HG03135 (cell line): ENCODE measurements around the gene ELAVL3.
"Not testable (repeated sequence)": the region's sequence is repeated elsewhere in the genome, so short reads cannot be mapped to it uniquely, and the experiment has no call there.

Experiments
- ATAC-seq: cut with Tn5 transposase; IDR thresholded peaks from one replicate; pipeline ENCODE4 v1.9.1; 2021; ENCODE audit warnings: mild to moderate bottlenecking, moderate library complexity; ENCODE audit not compliant: unreplicated experiment

The ELAVL3 gene

DNA sequence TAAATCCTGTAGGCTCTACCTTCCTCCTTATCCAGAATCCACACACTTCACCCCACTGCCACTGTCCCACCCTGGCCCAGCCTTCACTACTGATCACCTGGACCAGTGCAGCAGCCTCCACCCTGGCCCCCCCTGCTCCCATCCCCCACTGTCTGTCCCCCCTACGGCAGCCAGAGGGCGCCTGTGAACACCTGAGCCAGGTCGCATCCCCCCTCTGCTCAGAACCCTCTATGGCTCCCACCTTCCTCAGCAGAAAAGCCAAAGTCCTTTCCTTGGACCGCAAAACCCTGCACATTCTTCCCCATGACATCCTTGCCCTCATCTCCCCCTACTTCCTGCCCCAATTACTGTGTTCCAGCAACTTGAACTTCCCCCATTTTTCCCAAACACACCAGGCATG, 20.6 kb downstream of the ELAVL3 start:
- no peak for ATAC-seq

DNA sequence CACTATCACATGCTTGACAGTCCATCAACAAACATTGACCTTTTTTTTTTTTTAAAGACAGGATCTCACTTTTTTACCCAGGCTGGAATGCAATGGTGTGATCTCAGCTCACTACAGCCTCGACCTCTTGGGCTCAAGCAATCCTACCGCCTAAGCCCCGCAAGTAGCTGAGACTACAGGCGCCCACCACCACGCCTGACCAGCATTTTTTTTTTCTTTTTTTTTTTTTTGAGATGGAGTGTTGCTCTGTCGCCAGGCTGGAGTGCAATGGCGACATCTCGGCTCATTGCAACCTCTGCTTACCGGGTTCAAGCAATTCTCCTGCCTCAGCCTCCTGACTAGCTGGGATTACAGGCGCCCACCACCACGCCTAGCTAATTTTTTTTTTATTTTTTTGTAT, 21.9 kb downstream of the ELAVL3 start:
- ATAC-seq = not testable (repeated sequence)

DNA sequence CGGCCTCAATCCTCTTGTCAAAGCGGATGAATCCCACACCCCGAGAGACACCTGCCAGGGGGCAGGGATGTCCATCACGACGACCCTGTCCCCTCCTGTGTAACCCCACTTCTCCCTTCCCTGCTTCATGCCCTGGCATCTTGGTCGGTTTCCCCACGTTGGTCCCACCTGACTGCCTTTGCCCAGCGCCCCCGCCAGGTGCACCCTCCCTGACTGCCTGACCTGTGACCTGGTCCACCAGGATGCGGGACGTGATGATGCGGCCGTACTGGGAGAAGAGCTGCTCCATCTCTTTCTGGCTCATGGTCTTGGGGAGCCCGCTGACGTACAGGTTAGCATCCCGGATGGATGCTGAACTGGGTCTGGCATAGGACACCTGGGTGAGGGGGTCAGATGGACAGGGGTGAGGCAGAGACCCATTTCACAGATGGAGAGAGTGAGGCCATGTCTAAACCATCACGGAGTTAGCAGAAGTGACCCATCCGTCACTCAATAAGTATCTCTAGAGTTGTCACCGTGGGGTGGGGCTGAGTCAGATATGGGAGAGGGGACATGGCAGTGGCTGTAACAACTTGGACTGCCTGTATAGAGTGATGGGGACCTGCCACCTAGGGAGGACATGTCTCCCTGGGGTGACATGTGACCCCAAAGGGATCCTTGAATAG, 22.5 kb downstream of the ELAVL3 start:
- ATAC-seq = no peak

DNA sequence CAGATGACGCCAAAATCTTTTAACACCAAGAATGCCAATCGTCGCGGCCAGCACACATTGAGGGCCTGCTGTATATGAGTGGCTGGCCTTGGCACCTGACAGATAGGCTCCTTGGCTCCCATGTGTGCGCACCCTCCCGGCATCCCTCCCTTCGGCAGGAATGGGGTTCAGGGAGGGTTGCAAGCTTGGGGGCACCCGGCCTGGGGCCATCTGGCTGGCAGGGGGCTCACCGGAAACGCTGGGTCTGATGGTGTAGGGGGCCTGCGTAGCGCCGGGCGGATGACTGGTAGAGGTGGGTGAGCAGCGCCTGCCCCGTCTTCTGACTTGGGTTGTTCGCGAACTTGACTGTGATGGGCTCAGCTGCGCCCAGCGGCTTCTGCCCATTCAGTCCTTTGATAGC, 23.0 kb downstream of the ELAVL3 start:
- ATAC-seq = no peak

DNA sequence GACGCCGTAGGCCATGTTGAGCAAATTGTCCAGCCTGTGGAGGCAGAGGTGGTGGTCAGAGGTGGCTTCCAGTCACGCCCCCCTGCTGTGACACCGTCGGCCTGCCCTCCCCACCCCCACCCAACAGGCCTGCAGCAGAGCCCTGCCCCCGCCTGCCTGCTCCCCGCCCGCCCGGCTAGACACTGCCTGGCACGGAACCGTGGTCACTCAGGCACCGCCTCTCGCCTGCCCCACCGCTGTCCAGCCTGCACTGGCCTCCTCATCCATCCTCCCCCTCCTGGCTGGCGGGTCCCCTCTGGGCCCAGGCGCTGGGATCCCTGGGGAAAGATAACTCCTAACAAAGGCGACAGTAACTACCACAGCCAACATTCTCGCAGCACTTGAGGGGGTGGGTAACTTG, 23.7 kb downstream of the ELAVL3 start:
- no peak for ATAC-seq

DNA sequence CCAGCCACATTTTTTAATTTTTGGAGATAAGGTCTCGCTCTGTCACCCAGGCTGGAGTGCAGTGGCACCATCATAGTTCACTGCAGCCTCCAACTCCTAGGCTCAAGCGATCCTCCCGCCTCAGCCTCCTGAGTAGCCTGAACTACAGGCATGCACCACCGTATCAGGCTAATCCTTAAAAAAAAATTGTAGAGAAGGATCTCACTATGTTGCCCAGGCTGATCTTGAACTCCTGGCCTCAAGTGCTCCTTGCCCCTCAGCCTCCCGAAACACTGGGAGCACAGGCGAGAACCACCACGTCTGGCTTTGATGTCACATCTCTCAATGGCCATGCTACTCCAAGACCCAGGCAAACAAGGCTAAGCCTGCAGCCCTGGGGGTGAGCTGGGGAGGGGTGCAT, 24.2 kb downstream of the ELAVL3 start:
- no peak for ATAC-seq

DNA sequence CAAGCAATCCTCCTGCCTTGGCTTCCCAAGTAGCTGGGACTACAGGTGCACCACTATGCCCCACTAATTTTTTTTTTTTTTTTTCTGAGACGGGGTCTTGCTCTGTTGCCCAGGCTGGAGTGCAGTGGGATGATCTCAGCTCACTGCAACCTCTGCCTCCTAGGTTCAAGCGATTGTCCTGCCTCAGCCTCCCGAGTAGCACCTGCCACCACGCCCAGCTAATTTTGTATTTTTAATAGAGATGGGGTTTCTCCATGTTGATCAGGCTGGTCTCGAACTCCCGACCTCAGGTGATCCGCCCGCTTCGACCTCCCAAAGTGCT, 25.7 kb downstream of the ELAVL3 start:
- not testable (repeated sequence) for ATAC-seq

DNA sequence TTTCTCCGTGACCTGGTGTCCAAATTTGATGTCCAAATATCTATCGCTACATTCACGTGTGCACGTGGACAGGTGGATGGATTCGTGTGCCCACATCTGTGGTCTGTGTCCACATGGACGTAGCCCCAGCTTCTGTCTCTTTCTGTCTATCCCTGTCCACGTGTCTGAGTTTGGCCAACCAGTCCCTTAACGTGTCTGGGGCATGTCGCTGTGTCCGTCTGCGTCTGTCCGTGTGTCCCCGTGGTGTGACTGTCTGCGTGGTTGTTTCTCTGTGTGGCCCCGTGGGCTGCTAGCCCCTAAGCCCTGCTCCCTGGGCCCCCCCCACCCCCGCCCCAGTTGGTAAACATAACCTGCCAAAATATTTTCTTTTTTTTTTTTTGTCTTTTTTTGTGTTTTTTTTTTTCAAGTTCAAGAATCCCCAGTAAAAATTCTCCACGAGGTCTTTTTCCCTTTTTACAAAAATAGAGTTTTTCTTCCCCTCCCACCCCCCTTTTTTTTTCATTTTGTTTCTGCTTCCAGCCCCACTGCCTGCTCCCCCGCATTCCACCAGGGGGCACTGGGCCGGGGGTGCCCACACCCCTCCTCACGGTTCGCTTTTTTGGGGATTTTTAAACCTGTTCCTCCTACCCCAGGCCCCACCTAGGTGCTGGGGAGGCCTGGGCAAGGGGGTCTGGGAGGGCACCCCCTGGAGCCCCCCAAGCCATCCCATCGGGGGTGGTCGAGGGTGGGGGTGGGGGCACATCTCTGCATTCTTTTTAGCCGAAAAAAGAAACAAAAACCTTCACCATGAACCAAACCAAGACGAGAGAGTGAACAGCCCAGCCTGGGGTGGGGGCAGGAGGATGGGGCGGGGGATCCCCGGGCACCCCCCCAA, 27.1 kb downstream of the ELAVL3 start:
- ATAC-seq = no peak

DNA sequence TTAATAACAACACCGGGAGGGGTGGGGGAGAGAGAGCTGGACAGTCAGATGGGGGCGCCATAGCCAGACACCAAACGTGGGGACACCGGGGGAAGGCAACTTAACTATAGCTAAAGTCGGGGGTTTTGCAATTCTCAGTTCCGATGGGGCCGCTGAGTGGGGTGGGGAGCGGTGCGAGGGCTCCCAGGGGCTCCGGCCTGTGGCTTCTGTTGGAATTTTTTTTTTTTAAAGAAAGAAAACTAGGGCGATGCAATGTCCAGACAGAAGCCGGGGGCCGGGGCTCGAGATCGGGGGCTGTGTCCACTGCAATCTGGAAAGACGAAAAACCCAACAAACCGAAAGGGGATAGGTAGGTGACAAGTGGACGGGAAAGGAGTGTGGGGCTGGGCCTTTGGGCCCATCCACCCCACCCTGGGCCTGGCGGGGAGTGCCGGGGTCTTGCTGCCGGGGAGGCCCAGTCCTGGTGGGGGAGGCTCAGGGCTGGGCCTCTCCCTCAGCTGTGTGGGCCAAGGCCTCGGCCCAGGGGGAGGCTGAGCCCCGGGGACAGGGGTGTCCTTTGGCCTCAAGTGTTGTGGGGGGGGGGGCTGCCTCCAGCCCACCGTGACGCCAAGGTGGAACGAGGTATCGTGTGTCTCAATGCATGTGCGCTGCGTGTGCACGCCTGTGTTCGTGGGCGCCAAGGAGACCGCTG, 28.1 kb downstream of the ELAVL3 start:
- ATAC-seq = no peak

DNA sequence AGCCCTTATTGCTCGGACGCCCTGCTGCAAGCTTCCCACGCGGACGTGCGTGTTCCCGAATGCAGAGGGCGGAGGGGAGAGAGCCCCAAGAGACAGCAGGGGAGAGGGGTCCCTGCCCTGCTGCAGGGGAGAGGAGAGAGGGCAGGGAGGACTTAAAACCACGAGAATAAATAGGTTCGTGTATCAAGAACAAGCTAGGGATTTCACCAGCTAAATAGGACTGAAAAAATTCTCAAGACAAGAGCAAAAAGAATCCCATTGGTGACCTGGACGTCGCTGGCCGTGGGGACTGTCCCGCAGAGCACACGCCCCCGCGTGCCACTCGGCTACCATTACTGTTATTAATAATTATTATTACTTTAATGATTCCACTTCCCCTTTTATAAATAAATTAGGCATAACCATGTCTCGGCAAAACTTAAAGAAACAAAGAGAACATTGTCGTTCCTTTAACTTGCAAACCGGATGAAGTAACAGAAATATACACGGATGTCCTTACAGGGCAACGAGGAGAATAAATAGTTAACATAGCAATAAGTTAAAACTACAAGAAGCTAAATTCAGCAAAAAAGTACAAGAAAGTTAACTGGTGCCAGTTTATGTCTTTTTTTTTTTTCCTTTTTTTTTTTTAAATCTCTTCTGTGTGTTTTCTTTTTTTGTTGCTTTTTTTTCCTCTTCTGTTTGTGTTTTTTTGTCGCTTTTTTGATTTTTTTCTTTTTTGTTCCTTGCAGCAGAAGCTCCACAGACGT, 28.8 kb downstream of the ELAVL3 start:
- no peak for ATAC-seq

DNA sequence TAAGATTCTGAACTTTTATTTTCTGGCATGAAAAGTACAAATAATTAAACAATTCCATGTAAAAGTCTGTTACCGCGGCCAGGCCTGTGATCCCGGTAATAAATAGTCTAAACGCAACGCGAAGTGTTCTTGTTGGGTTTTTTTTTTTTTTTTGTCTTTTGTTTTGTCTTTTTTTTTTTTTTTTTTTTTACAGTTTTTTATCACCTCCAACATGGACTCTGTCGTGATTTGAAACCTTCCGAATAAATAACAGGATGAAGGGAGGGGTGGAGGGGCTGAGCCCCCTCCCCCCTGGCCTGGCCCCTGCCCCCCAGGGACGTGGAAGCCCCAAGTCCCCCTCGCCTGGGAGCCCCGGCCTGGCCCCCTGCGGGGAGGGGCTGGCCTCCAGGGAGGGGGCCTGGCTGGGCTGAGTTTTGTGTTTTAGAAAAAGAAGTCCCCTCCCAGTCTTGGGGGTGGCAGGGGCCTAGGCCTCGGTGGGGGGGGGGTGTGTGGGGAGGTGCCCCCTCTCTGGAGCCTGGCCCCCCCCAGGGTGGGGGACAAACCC, 29.4 kb downstream of the ELAVL3 start:
- no peak for ATAC-seq

DNA sequence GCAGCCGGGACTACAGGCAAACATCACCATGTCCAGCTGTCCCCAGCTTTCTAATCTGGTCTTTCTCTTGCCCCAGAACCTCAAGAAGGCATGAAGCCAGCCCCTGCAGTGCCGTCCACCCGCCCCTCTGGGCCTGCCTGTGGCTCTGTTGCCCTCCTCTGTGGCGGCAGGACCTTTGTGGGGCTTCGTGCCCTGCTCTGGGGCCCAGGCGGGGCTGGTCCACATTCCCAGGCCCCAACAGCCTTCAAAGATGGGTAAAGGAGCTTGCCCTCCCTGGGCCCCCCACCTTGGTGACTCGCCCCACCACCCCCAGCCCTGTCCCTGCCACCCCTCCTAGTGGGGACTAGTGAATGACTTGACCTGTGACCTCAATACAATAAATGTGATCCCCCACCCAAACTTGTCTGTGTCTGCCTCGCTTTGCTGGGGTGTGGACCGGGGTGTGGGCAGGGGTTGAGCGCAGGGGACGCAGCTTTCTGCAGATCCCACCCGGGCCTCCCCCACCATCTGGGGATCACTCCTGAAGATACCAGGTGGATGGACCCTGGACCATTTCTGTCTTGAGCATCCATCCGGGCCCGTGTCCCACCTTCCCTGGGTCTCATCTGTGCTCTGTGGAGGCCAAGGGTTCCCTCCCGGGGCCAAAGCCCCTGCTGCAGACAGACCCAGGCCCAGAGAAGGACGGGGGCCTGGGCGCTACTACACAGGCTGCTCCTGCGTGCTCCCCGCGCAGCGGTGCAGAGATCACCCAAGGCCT, 30.1 kb downstream of the ELAVL3 start:
- ATAC-seq = no peak

DNA sequence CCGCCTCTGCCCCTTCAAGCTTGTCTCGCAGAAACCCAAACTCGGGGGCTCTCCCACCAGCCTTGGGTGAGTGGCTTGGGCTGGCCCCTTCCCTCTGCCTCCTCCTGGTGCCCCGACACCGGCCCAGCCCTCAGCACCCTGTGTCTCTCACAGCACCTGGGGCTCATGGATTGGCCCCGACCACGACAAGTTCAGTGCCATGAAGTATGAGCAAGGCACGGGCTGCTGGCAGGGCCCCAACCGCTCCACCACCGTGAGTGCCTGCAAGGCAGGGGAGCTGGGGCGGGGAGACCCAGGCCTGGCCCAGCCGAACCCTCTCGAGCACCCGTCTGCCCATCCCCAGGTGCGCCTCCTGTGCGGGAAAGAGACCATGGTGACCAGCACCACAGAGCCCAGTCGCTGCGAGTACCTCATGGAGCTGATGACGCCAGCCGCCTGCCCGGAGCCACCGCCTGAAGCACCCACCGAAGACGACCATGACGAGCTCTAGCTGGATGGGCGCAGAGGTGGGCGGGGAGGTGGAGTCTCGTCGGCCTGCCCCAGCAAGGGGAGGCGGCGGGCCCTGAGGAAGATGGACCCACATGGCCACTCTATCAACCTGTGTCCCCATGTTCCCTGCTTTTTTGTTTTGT, 31.8 kb downstream of the ELAVL3 start:
- no peak for ATAC-seq

DNA sequence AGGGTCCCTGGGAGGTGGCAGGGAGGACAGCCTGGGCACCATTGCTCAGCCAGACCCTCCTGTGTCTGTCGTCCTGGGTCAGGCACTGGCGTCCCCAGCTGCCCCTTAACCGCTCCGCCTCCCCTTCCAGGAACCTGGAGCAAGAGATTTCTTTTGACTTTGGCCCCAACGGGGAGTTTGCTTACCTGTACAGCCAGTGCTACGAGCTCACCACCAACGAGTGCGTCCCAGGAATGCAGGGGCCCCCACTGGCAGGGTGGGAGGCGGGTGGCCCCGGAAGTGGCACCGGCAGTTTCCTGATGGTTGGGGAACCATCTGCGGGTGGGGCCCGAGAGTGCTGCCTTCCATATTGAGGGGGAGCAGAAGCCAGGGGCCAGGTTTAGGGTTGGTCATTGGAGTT, 32.4 kb downstream of the ELAVL3 start:
- no peak for ATAC-seq

DNA sequence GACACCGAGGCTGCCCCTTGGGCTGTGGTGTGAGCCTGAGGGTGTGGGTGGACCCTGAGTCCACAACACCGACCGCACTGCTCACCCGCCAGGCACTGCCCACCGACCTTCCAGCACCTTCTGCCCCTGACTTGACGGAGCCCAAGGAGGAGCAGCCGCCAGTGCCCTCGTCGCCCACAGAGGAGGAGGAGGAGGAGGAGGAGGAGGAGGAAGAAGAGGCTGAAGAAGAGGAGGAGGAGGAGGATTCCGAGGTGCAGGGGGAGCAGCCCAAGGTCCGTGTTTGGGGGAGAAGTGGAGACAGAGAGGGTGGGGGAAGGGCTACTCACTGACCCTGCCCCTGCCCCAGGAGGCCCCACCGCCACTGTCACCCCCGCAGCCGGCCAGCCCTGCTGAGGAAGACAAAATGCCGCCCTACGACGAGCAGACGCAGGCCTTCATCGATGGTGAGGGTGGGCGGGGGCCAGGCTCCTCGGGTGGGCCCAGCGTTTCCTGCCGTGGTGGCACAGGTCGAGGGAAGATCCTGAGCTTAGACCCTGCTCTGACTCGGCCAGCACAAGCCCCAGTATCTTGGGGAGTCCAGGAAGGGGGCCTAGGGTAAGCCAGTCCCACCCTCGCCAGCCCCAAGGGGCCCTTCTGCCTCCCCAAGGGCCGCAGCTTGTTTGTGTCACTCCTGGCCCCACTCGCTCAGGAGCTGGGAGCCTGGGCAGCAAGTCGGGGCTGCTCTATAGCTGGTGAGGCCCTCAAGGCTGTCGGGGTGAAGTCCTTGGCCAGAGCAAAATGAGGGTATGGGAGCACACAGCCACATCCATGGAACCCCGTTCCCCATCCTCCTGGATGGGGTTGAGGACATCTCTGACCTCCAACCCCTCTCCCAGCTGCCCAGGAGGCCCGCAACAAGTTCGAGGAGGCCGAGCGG, 33.2 kb downstream of the ELAVL3 start:
- ATAC-seq = no peak

DNA sequence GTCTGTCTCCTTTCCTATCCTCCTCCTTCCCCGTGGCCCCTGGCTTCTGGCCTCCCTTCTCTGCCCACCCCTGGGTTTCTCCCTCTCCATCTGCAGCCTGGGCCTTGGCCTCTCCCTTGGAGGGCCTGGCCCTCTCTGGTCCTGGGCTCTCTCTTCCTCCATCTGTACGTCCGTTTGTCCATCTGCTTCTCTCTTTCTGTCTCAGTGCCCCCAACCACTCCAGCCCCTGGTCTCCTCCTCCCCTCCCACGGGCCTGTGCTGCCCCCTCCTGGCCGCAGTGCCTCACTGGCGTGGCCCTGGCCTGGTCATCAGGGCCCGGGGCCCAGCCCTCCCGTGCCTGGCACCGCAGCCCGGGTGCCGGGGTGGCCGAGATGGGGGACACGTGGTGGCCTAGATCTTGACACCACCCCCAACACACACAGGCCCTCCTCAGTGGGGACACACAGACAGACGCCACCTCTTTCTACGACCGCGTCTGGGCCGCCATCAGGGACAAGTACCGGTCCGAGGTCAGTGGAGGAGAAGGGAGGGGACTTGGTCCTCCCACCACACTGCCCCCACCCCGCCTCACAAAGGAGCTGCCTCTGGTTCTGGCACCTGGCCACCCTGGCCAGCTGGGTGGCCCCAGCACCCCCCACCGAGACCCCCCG, 34.1 kb downstream of the ELAVL3 start:
- ATAC-seq = no peak

DNA sequence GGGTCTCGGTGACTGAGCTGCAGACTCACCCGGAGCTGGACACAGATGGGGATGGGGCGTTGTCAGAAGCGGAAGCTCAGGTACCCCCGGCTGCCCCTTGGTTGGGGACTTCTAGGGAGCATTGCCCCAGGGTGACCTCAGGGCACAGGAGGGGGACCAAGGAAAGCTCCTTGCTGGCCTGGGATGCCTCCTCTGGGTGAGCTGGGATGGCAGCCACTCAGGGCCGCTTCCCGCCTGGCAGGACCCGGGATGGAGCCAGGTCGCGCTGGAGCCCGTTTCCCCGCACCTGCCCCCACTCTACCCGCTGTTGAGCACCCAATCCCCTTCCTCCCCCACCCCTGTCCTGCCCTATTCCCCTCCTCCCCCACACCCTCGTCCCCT, 34.6 kb downstream of the ELAVL3 start:
- ATAC-seq = no peak

DNA sequence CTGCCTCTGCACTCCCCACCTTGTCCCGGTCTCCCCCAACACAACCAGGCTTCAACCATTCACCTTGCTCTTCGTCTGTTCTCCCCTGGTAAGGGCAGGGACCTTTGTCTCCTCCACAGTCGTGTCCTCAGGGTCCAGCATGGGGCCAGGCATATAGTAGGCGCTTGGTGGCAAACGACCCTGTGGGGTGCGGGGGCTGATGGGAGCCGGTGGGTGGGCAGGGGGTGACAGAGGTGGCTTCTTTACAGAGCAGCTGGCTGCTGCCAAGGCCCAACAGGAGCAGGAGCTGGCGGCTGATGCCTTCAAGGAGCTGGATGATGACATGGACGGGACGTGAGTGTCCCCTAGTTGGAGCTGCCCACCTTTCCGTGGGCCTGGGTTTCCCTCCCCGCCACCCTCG, 35.7 kb downstream of the ELAVL3 start:
- ATAC-seq = no peak
